Epithelial cell of prostate (primary cell): Measurements from ENCODE around the gene LRRC38.

ENCODE experiments used
- DNase-seq: peaks from one replicate; pipeline ENCODE4 v3.0.0-alpha.2; 2011; ENCODE audit warnings: low read depth, low spot score
- H3K27ac ChIP-seq: fragments of 450-650 bp; 2 replicates; pipeline ENCODE4 v1.5.1; 2017; ENCODE audit warnings: mild to moderate bottlenecking

Gene LRRC38

GRCh38 chr1:13520985-13521384, 7.2 kb upstream of the LRRC38 start:
- no peak for DNase-seq
- H3K27ac ChIP-seq, result no peak overlapping the region

DNA sequence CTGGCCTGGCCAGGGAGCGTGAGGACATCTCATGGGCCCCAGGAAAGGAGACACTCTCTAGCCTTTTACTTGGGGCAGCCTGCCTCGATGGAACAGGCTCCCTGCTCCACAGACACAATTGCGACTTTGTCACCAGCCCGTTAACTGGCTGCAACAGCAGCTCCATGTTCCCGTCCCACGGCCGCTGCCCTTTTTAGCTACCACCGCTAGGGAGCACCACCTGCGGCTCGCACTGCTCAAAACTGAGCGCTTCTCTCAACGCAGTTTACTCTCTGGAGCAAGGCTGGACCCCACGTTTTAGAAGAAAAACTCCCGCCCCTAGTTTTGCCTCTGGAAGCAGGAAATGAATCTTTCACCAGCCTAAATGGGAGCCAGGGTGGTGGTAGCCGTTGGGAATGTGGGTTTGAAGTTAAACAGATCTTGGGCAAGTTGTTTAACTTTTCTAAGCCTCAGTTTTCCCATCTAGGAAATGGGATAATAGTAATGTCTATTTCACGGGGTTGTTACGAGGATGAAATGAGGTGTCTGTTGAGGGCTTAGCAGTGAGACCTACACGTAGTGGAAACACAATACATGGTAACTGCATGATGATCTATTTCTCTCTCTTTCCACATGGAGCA, 3.5 kb upstream of the LRRC38 start:
- no peak for DNase-seq
- no peak overlapping the region for H3K27ac ChIP-seq

GRCh38 chr1:13516606-13517005, 2.8 kb upstream of the LRRC38 start:
- H3K27ac ChIP-seq, result no peak overlapping the region
- DNase-seq, result no peak

DNA sequence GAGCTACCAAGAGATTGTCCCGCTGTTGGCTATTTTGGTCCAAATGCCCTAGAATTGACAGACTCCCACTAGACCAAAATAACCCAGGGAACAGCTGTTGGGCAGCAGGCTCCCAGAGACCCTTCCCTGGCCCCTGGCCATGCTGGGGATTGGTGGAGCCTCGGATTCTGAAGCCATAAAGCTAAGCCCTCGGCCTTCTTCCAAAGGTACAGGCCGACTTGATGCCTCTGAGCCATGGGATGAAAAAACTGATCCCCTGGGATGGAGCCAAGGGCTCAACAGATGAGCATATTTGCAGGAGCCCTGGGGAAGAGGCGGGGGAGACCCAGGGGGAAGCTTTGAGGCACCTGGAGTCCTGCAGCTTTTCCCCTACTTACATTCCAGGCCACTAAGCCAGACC, 1.0 kb upstream of the LRRC38 start:
- no peak overlapping the region for H3K27ac ChIP-seq
- no peak for DNase-seq

DNA sequence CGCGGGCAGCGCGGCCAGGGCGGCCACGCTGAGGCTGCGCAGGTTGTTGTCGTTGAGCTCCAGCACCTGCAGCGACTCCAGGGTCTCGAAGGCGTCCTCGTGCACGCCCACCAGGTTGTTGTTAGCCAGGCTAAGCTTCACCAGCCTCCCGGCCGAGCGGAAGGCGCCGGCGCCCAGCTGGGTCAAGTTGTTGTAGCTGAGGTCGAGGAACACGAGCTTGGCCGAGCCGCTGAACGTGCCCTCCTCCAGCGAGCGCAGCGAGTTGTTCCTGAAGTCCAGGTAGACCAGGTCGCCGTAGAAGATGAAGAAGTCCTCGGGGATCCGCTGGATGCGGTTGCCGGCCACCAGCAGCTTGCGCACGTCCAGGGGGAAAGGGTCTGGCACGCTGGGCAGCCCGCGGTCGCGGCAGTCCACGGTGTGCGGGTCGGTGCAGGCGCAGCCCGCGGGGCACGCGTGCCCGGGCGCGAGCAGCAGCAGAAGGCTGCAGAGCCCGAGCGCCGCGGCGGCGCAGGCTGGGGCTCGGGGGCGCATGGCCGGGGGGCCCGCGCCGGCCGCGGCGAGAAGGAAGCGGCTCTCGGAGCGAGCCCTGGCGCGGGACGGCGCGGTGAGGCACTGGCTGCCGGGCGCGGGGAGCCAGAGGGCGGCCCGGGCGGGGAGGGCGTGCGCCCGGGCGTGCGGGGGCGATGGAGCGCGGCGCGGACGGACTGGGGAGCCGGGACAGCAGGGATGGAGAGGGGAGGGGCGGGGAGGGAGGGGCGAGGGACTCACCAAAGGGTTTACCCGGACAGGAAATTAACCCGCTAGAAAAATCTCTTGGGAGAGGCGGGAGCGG, 524 bp downstream of the LRRC38 start:
- DNase-seq, result no peak
- H3K27ac ChIP-seq, result no peak overlapping the region

- no peak for DNase-seq
- no peak overlapping the region for H3K27ac ChIP-seq
These were observed 1.3 kb downstream of the LRRC38 start for GRCh38 chr1:13512472-13512871.

- H3K27ac ChIP-seq, result no peak overlapping the region
- no peak for DNase-seq
These were observed 3.3 kb downstream of the LRRC38 start for GRCh38 chr1:13510499-13510898.

- no peak overlapping the region for H3K27ac ChIP-seq
- DNase-seq, result no peak
These were observed 6.7 kb downstream of the LRRC38 start for GRCh38 chr1:13507075-13507474.

DNA sequence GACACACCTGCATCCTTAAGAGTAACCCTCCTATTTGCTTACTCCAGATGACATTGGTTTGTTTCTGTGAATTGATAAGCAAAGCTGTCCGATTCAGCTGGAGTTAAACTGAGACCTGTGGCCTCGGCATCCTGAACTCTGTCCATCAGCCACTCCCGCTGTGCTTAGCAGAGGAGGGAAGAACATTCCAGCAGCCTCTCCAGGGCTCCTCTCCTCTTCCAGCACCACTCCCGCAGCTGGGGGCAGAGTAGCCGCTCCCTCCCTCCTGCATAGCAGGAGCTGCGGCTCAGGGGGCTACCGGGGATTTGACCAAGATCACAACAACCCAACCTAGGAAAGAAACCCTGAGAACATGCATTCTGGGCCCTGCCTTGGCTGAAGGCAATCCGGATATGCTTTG, 8.8 kb downstream of the LRRC38 start:
- no peak for DNase-seq
- H3K27ac ChIP-seq, result no peak overlapping the region

DNA sequence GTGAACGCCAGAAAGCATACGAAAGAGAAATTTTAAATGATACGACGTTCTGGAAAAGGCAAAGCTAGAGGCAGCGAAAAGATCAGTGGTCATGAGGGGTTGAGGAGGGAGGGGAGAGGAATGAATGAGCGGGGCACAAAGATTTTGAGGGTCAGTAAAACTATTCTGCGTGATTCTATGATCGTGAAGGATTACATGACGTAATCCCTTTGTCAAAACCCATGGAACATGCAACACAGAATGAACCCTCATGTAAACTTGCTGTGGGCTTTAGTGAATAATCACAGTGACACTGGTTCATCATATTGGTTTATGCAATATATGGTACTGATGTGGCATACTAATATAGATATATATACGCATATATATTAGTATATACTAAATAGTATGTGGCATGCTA, 13.0 kb downstream of the LRRC38 start:
- DNase-seq, result no peak
- H3K27ac ChIP-seq, result no peak overlapping the region

DNA sequence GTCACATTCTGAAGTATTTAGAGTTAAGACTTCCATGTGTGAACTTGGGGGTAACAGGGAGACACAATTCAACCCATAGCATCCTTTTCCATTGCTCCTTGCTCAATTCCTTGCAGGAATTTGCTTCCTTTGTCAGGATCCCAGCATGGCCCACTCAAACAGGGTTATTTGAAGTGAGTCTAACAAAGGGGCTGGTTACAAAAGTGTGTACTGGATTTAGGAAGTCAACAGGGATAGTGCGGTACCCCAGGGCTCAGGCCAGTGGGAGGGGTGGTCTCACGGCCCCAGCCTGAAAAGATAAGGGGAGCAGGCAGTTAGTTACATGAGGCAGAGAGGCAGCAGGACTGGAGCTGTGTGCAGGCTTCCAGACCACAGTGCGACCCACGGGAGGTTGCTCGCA, 14.4 kb downstream of the LRRC38 start:
- no peak for DNase-seq
- H3K27ac ChIP-seq, result no peak overlapping the region

DNA sequence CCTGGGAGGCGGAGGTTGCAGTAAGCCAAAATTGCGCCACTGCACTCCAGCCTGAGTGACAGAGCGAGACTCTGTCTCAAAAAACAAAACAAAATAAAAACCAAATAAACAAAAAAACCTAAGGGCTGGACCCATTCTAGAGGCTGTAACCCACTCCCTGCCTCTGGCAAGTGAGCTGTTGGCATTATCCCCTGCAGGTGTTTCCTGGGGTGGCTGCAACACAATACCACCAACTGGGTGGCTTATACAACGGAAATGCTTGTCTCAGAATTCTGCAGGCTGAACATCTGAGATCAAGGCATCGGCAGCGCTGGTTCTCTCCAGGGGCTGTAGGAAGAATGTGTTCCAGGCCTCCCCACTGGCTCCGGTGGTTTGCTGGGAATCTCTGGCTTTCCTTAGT, 15.2 kb downstream of the LRRC38 start:
- no peak overlapping the region for H3K27ac ChIP-seq
- no peak for DNase-seq

DNA sequence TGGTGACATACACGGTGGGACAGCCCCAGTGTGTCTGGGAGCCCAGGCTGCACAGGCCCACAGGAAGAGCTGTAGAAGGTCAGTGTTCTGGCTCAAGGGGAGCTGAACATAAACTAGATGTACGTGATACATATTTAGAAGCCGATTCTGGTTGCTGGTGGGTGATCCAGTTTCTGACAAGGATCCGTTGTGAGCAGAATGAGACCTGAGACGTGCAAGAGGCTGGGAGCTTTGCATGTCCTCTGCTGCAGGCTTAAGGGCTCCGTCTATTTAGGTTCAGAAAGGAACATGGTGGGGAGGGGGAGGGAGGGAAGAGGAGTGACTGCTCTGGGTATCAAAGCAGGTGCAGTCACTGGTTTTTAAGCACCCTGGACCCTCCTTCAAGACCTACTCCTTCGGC, 18.6 kb downstream of the LRRC38 start:
- H3K27ac ChIP-seq, result no peak overlapping the region
- no peak for DNase-seq

GRCh38 chr1:13494712-13495111, 19.1 kb downstream of the LRRC38 start:
- no peak overlapping the region for H3K27ac ChIP-seq
- DNase-seq, result no peak

DNA sequence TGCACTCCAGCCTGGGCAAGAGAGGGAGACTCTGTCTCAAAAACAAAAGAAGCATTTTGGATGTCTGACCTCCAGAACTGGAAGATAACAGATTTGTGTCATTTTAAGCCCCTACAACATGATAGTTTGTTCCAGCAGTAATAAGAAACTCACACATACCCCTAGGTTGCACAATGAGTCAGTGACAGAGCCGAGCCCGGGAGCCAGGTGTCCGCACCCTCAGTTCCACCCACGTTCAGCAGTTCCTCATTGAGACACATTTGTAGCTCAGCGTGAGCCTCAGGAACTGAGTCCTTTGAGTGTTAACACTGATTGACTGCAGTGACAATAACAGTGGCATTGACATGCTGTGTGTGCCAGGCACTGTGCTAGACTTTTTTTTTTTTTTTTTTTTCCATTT, 19.8 kb downstream of the LRRC38 start:
- no peak for DNase-seq
- no peak overlapping the region for H3K27ac ChIP-seq

DNA sequence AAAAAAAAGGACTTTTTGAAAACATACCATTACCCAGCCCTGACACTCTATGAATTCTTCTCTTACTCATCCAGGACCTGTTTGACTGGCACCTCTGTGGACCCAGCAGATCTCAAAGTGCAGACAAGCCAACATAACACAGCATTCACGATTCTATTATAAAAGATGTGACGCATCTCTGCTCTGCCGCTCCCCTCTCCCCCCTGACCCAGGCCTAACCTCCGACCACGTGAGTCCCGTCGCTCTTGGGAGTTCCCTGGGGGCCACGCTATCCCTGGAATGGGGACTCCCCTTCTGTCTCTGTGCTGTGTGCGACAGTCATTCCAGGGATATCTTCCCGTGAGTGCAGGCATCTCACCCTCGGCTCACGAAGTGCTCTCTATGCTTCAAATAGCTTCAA, 21.1 kb downstream of the LRRC38 start:
- H3K27ac ChIP-seq, result no peak overlapping the region
- DNase-seq, result no peak

GRCh38 chr1:13487957-13488356, 25.8 kb downstream of the LRRC38 start:
- no peak for DNase-seq
- no peak overlapping the region for H3K27ac ChIP-seq

GRCh38 chr1:13487143-13487868, 26.5 kb downstream of the LRRC38 start:
- DNase-seq, result no peak
- H3K27ac ChIP-seq, result no peak overlapping the region

DNA sequence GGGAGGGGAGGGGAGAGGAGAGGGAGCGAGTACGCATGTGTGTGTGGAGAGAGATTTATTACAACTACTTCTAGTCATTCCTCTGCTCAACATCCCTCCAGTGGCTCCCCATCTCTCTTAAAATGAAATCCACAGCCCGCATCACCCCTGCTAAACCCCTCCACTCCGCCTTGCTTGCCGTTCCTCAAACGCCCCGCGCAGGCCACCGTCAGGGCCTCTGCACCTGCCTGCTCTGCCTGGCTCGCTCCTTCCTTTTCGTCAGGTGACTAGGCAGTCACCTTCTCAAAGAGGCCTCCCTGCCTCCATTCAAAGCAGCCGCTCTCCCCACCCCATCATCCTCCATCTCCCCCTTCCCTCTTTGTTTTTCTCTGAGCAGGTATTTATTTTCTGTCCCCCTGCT, 29.9 kb downstream of the LRRC38 start:
- H3K27ac ChIP-seq, result no peak overlapping the region
- no peak for DNase-seq

DNA sequence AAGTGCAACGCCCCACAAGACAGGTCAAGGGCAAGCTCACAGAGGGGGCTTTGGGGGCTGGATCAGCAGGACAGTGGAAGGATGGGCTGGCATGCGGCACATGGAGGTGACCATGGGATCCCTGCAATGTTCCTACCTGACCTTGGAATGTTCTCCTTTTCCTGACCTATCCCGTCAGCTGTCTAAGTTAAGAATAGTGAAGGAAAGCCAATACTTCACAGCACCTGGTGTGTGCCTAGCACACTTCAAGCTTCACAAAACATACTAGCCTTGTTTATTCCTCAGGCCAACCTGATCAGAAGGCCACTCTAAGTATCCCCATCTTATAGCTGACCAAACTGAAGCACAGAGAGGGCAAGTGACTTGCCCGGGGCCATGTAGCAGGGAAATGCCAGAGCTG, 31.2 kb downstream of the LRRC38 start:
- H3K27ac ChIP-seq, result no peak overlapping the region
- no peak for DNase-seq

DNA sequence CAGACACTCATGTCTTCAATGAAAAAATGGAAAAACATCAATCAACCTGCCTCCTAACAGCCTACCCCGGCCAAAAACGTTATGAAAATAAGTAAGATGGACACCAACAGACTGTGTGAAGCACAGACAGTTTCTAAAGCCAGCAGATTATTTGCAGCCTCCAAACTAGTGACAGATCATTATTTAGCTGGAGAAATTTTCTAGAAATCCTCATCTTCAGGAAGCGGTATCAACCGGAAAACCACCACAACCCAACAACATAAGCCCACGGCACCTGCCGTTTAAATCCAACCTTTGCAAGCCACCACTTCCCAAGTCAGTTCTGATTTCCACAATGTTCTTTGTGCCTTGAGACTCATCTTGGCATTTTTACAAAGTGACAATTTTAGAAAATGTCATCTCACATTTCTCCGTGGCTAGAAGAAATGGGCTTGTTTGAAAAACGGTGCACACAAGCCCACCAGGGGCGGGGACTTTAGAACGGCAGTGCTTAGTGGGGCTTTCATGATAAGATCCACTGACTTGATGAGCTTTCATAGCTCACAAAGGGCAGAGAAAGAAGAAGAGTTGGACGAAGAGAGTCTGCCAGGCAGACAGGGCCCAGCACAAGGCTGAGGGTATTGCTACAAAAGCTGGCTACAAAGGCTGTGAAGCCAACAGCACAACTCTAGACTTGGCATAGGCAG, 34.5 kb downstream of the LRRC38 start:
- no peak for DNase-seq

More for the DNA sequence above, 34.5 kb downstream of the LRRC38 start:
- no peak overlapping the region for H3K27ac ChIP-seq
